Measurements from ENCODE around the gene HOTAIR.
A peak's percentile ranks its signal among the peaks of the same experiment; 100 is the strongest.

The HOTAIR gene

GRCh38 chr12:53985692-53985993 is 10.9 kb upstream of the HOTAIR start:
- DNase-seq, result no peak

DNA sequence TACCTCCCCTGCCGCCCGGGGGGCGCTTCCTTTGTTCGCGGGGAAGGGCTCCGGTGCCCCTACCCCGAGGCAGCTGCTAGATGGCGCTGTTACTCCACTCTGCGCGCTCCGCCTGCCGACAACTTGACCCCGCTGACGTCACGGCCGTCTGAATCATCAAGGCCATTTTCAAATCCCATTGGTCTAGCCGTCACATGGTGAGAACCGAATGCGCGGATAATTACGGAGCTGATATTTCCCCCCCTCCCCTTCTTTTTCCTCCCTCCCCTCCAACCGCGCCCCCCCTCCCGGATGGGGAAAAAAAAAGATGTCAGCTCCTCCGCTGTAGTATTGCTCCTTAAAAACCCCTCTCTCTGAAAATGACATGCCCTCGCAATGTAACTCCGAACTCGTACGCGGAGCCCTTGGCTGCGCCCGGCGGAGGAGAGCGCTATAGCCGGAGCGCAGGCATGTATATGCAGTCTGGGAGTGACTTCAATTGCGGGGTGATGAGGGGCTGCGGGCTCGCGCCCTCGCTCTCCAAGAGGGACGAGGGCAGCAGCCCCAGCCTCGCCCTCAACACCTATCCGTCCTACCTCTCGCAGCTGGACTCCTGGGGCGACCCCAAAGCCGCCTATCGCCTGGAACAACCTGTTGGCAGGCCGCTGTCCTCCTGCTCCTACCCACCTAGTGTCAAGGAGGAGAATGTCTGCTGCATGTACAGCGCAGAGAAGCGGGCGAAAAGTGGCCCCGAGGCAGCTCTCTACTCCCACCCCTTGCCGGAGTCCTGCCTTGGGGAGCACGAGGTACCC is 10.3 kb upstream of the HOTAIR start, which contains the start of gene HOXC10:
TSS of gene HOXC10 (plus strand) at position 246 of the 791 bp plus-strand sequence. CDS start at position 360, 114 bp downstream.
- peak; percentile 82 for DNase-seq

DNA sequence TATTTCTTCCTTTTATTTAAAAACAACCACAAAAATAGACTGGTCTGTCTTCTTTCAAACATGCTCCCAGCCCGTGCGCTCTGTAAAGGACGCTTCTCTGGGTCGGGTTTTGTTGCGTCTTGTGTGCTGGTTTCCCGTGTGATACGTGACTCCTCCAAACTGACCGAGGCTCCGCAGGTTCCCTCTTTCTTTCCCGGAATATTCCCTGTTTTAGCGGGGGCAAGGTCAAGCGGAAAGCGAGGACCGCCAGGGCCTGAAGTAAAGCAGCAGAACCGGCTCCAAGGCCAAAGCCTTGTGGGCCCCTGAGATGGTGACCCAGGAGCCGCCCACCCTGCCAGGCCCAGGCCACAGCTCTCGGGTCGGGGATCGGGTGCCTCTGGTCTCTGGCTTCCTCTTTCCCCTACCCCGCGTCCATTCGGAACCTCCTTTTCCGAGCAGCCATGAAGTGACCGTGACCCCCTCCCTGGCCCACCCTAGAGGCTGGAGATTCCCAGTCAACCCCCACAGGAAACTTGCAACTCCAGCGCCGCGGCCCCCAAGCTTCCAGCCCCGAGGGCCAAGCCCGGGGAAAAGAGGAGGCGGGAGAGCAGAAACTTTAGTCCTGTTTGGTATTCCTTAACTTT is 9.3 kb upstream of the HOTAIR start:
- no peak for DNase-seq

DNA sequence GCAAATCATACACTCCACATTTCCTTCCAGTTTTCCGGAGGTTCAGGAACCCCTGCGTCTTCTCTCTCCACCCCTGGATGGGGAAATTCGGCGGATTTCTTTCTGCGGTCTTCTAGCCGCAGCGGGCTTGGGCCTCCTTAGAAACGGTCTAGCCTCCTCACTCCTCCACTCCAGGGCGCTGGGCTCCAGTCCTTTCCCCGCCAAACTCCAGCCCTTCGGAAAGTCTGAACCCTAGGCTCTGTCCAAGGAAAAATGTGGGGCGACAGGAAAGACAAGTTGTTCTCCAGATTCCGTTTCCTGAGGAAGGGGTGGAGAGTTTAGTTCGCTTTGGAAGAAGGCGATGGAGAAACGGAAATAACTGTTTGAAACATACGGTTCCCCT is 8.8 kb upstream of the HOTAIR start:
- DNase-seq, result no peak

- no peak for DNase-seq
These were observed 8.2 kb upstream of the HOTAIR start for GRCh38 chr12:53982648-53983567.

DNA sequence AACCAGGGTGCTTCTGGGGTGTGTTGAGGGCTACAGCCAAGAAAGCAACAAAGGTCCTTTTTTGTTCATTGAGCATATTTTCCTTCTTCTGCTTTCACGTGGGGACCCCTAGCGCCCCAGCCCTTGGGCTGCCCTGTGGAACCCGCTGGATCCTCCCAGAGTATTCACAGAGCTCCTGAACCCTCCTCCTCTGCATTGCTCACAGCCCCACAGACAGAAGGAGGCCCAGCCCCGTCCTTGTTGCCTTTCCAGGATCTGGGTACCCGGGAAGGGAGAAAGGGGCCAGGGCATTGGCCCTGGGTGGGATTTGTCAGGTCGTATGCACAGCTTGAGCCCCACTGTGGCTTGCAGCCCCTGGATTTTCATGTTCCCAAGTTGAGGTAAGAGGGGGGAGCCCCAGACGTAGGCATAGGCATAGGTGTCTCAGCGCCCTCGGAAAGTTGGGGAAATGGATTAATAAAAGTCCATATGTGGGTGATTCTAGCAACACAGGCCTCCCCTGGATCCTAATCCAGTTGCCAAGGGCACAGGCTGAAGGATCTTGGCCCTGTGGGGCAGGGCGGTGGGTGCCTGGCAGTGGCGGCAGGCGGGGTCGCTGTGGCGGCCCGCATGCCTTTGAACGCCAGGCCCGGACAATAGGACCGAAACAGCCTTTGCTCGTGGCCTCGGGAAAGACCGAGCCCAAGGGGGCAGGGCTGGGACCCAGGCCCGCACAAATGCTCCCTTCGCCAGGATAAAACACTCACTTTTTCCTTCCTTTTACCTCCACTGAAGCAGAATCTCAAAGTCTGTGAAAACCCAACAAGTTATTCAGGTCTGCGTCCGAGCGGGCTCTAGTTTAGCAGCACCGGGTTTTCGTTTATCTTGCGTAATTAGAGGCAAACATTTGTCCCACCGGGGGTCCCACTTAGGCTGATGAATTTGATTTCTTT is 7.1 kb upstream of the HOTAIR start:
- no peak for DNase-seq

GRCh38 chr12:53980802-53981496 is 6.2 kb upstream of the HOTAIR start:
- no peak for DNase-seq

DNA sequence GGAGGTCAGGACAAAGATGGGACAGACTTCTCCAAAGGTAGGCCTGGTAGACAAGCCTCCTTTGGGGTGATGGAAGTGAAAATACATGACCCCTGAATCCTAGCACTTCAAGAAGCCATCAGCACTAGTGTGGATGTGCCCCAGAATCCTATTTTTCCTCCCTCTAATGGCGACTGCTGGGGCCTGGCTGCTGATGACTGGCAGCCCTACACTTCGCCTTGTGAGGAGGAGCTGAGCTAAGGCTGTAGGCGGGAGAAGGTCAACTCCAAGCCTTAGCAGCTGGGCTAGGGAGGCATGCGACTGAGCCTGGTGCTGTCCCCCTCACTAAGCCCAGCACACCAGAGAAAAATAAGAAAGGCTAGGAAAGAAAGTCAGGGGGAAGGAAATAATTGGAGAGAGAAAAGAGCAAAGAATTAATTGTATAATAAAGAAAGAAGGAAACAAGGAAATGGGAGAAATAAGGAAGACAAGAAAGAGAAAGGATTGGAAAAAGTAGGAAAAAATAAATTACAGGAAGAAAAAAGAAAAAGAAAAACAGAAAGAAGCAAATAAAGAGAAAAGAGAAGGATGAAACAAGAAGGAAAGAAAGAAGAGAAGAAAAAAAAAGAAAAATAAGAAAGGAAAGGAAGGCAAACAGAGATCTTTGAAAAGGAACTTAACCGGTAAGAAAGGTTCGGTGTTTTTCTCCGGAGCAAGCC is 5.5 kb upstream of the HOTAIR start:
- DNase-seq, result no peak

DNA sequence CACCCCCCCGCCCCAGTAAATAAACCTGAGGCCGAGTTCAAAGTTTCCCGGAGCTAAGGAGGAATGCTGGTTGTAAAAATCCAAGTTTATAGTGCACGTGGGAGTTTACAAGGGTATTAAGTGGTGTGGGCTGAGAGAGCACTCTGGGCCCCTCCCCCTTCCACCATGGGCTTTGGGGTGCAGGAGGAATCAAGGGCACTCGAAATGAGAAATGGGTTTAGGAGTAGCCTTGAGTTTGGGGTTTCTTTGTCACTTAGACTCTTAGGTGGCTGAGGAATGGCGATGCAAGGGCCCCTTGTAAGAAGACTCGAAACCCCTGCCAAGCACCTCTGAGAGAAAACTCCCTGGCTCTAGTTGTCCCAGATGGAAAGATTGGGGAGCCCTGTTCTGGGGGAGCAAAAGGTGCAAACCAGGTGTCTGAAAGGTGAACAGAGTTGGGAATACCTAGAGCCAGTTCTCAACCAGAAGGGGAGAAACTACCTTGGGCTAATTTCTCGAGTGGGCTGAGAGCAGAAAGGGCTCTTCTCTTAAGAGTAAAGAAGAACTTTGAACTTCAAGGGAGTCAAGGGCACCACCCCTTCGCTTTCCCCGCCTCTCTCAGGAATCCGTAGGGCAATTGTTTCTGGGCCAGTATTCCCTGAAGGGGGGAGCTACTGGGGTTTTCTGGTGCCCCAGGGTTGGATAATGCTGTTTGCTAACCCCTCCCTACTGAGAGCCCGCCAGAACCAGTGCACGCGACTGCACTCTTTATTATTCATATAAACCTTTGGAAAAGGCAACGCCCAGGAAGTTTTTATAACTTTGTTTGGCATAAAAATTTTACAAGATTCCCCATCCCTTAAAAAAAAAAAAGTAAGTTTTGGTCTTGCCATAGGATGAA is 4.0 kb upstream of the HOTAIR start:
- DNase-seq, result no peak

GRCh38 chr12:53977596-53978445 is 3.1 kb upstream of the HOTAIR start:
- no peak for DNase-seq

GRCh38 chr12:53976823-53977595 is 2.3 kb upstream of the HOTAIR start:
- DNase-seq, result no peak

GRCh38 chr12:53976172-53976822 is 1.5 kb upstream of the HOTAIR start:
- DNase-seq, result no peak

DNA sequence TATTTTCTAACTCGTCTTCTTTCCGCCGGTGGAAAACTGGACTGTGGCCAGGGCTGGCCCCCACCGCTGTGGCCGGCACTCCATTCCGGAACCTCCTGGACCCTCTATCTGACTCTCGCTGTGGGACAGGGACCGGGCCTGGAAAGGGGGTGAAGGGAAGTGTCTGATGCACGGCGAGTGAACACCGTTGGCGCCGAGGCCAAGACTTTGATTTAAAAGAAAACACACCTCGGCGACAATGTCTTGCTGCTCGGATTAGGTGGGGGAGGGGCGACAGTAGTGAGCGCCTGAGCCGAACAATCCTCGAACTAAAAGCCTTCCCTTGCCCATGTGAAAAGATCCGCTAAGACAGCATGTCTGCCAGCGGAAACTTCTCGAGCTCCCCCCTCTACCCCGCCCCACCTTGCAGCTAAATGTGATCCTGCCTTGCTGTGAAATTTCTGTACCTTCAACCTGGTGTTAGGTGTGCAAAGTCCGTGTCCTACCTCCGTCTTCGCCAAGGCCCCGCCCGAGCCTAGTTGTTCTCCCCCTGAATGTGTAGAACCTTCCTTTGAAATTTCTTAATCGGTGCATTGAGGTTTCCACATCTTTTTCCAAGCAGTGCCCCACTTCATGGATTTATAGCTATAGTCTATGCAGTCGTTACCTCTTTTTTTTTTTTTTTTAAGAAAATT is 862 bp upstream of the HOTAIR start:
- DNase-seq, result no peak

DNA sequence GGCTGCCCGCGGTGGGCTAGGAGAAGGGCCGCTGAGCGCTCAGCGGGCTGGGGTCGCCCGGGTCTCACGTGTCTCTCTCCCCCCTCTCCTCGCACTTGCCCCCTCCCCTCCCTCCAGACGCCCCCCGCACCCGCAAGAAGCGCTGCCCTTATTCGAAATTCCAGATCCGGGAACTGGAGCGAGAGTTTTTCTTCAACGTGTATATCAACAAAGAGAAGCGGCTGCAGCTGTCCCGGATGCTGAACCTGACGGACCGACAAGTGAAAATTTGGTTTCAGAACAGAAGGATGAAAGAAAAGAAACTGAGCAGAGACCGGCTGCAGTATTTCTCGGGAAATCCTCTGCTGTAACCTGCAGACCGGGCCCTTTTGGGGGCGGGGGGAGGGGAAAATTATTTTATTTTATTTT is 314 bp upstream of the HOTAIR start:
- DNase-seq, result no peak

GRCh38 chr12:53973236-53974042 is 1.3 kb downstream of the HOTAIR start:
- no peak for DNase-seq

GRCh38 chr12:53972722-53973235 is 2.0 kb downstream of the HOTAIR start, which contains the start of gene HOXC11:
Gene HOXC11 (plus strand): TSS chr12:53973126. CDS start chr12:53973242, 116 bp downstream.
- no peak for DNase-seq
